Measurements from ENCODE around the gene GINS2. TPM values are rescaled to one million over a fixed set of nuclear protein-coding genes. Genes with fewer than 3 reads are reported as not detected.

The GINS2 gene
- total and polyA plus RNA-seq, 2 of the 4 experiments (the other 2 are of a cell fraction), result 12.0 to 13.4 TPM

DNA sequence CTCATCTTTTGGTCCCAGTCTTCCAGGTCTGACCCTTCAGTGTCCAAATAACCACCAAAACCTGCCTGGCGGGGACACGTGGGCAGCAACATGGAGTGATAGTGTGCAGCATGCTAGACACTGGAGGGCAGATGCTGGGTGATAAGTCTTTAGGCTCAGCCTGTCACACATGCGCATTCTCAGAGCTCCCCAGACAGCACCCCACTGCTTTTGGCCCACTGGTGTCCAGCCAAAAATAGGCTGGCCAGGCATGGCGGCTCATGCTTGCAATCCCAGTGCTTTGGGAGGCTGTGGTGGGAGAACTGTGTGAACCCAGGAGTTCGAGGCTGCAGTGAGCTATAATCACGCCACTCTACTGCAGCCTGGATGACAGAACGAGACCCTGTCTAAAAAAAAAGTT, 12.3 kb downstream of the GINS2 start:
- Histone ChIP-seq H4K91ac (ENCODE audit: insufficient read depth, low read depth, low read length) (no peak overlapping the region), H3K27me3 (ENCODE audit: control insufficient read depth, insufficient read depth, low read length) (no peaks in the 10 kb centered on the region), H2BK5ac (ENCODE audit: low read depth, low read length, poor library complexity, severe bottlenecking) (no peak overlapping the region), H3K14ac (replicated peaks; ENCODE audit: low read depth, low read length) (no peak overlapping the region), H3K4me3 (ENCODE audit: insufficient read depth, low read depth, low read length) (no peak overlapping the region), H3K9ac (ENCODE audit: low read depth, low read length) (no peak overlapping the region), H3K4ac (ENCODE audit: low read depth, low read length) (no peak overlapping the region), H2BK120ac (ENCODE audit: low read depth, low read length) (no peak overlapping the region), H2BK20ac (ENCODE audit: low read depth, low read length) (no peak overlapping the region), H3K79me1 (ENCODE audit: low read depth in 1 of 2, low read length in 2 of 2) (peaks cover 8 to 18% of the 10 kb centered on the region in 2 experiments; a peak in 3 of 4 replicates), H3K23ac (ENCODE audit: low read depth, low read length) (no peak overlapping the region), H3K9me1 (ENCODE audit: insufficient read depth, low read length) (no peaks in the 10 kb centered on the region; the same call in 1 of the 2 replicates), H4K5ac (ENCODE audit: low read depth, low read length) (no peak overlapping the region), H3K9me3 (ENCODE audit: control insufficient read depth, insufficient read depth, low read length) (no peaks in the 10 kb centered on the region), H3K56ac (ENCODE audit: extremely low read depth, insufficient read depth, low read length) (no peak overlapping the region), H3K4me2 (ENCODE audit: low read depth, low read length) (no peak overlapping the region), H2BK15ac (ENCODE audit: low read depth, low read length) (no peak overlapping the region), H4K8ac (ENCODE audit: low read depth in 2 of 2, low read length in 2 of 2) (no peak overlapping the region), H2AFZ (replicated peaks; ENCODE audit: low read length, poor library complexity) (no peak overlapping the region), H3K27ac (ENCODE audit: insufficient read depth, low read length) (no peak overlapping the region), H2AK9ac (replicated peaks; ENCODE audit: low read depth, low read length, poor library complexity) (no peak overlapping the region), H3K4me1 (ENCODE audit: control insufficient read depth, insufficient read depth, low read length) (peaks cover 11% of the 10 kb centered on the region), H2AK5ac (ENCODE audit: low read depth, low read length) (no peak overlapping the region), H4K20me1 (ENCODE audit: insufficient read depth, low read length) (peaks cover 16% of the 10 kb centered on the region), H3K18ac (ENCODE audit: low read depth, low read length) (no peak overlapping the region), H3K36me3 (ENCODE audit: control insufficient read depth, insufficient read depth, low read length) (peaks cover 33% of the 10 kb centered on the region)
- intact Hi-C loops (cut with micrococcal nuclease) (loop anchor here (5.0 kb wide), 1 partner anchor 121 kb away; the partner anchor contains the start of genes COX4I1 and EMC8), in situ Hi-C loops (cut with MboI; ENCODE audit: low sequenced_read_pairs) (no loop called here), dilution Hi-C loops (cut with HindIII; ENCODE audit: low sequenced_read_pairs, unreplicated experiment) (no loop called here)
- WGBS, 2 experiments (ENCODE audit: extremely low coverage in 2 of 2, insufficient read length in 1 of 2), result 92% methylated on average over 2 of the region's 7 CpGs; no CpG with 5 or more reads in 1 of the 2 experiments
- ChIA-PET POLR2A (ENCODE audit: unreplicated experiment) (no interaction called here), CTCF (interaction anchor here (1.0 kb wide), 1 partner anchor 35 kb away, joined by 3 read pairs; no protein-coding TSS in a partner anchor)
- no peak for ATAC-seq (ENCODE audit: low read depth)
- BruUV-seq (replicated peaks), result no TSS peak
- TF ChIP-seq, protein P1, sequence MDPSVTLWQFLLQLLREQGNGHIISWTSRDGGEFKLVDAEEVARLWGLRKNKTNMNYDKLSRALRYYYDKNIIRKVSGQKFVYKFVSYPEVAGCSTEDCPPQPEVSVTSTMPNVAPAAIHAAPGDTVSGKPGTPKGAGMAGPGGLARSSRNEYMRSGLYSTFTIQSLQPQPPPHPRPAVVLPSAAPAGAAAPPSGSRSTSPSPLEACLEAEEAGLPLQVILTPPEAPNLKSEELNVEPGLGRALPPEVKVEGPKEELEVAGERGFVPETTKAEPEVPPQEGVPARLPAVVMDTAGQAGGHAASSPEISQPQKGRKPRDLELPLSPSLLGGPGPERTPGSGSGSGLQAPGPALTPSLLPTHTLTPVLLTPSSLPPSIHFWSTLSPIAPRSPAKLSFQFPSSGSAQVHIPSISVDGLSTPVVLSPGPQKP (IDR thresholded peaks at IDR 0.05; ENCODE audit: borderline replicate concordance, low read depth, low read length), result no peak
- TF ChIP-seq RCOR1 (IDR thresholded peaks at IDR 0.05; ENCODE audit: insufficient replicate concordance, low read length) (no peak), RAD21 (IDR thresholded peaks at IDR 0.05; ENCODE audit: low read length) (no peak)
- no peak for DNase-seq
